HCT116 (cell line): ENCODE results near the gene SLC44A5. TPM values are rescaled to one million over a fixed set of nuclear protein-coding genes. Genes with fewer than 3 reads are reported as not detected.

Experiments
- ATAC-seq: fragments of 200-7000 bp; cut with Tn5 transposase; 2 replicates; pipeline ENCODE4 v1.9.1; 2020; ENCODE audit warnings: mild to moderate bottlenecking, moderate library complexity
- BruUV-seq: library from RNA; stranded (reverse); fragments of 400-500 nt; replicated peaks from 2 replicates; lab custom pipeline; 2021; lab: Mats Ljungman, UMichigan
- CTCF ChIA-PET: fragments of 300-600 bp; sonication (Branson Sonifier 250); formaldehyde crosslinking; loops from one replicate; lab custom pipeline; 2021; ENCODE audit warnings: antibody characterized with exemption; lab: Charles Lee
- POLR2A ChIA-PET: fragments of 300-600, 350-600 bp; sonication (Branson Sonifier 250); formaldehyde crosslinking; loops from one replicate; lab custom pipeline; 2021; ENCODE audit warnings: antibody characterized with exemption; lab: Charles Lee
- RAD21 ChIA-PET, 2 experiments: fragments of 300-600 bp; sonication (Branson Sonifier 250); formaldehyde crosslinking; loops; one replicate each; lab custom pipeline; 2023; ENCODE audit warnings: low total read pairs in 2 of 2; ENCODE audit not compliant: uncharacterized antibody in 2 of 2, unreplicated experiment in 2 of 2, low non-redundant PET in 1 of 2; lab: Charles Lee
- DNase-seq: peaks from one replicate; pipeline ENCODE4 v3.0.0-alpha.2; 2010; ENCODE audit warnings: low read depth, low spot score
- H2AFZ ChIP-seq: fragments of 200-600 bp; shearing (Covaris generic), sonication (generic); 2 replicates; pipeline ENCODE4 v1.6.1; 2017; ENCODE audit warnings: low read depth, mixed run types, mixed read lengths, antibody characterized with exemption, low read length; ENCODE audit not compliant: poor library complexity, severe bottlenecking
- H3K27ac ChIP-seq: 2 replicates; pipeline ENCODE4 v1.5.1; 2012; ENCODE audit warnings: low read depth, low read length
- H3K27me3 ChIP-seq: fragments of 200-600 bp; sonication (generic); 2 replicates; pipeline ENCODE4 v1.6.1; 2016; ENCODE audit warnings: mixed run types, low read length, mixed read lengths; ENCODE audit not compliant: insufficient read depth
- H3K36me3 ChIP-seq, 2 experiments: fragments of 200-500 bp in 1 of 2; fragments of 200-600 bp in 1 of 2; sonication (Bioruptor generic) in 1 of 2; sonication (generic) in 1 of 2; 2 replicates each; pipeline versions ENCODE4 v1.5.1 to v1.6.1; 2014 to 2016; ENCODE audit warnings: low read length in 2 of 2, inconsistent platforms in 1 of 2, mixed read lengths in 1 of 2, mixed run types in 1 of 2; ENCODE audit not compliant: insufficient read depth in 2 of 2, control insufficient read depth in 1 of 2
- H3K4me1 ChIP-seq, 2 experiments: fragments of 200-600 bp in 1 of 2; sonication (generic) in 1 of 2; 2 replicates each; pipeline versions ENCODE4 v1.5.1 to v1.6.1; 2012 to 2017; ENCODE audit warnings: low read length in 2 of 2, inconsistent platforms in 1 of 2, mild to moderate bottlenecking in 1 of 2, mixed read lengths in 1 of 2, mixed run types in 1 of 2, moderate library complexity in 1 of 2; ENCODE audit not compliant: insufficient read depth in 2 of 2, control insufficient read depth in 1 of 2
- H3K4me2 ChIP-seq: fragments of 200-600 bp; sonication (generic); 2 replicates; pipeline ENCODE4 v1.6.1; 2017; ENCODE audit warnings: mixed run types, low read length, mixed read lengths
- H3K4me3 ChIP-seq, 2 experiments: fragments of 200-600 bp in 1 of 2; sonication (generic) in 1 of 2; replicated peaks in 1 of 2; 2 replicates each; pipeline ENCODE4 v1.5.1; 2011 to 2016; ENCODE audit warnings: low read length in 2 of 2, control low read depth in 1 of 2, low read depth in 1 of 2, mild to moderate bottlenecking in 1 of 2, mixed read lengths in 1 of 2, mixed run types in 1 of 2
- H3K79me2 ChIP-seq: fragments of 200-600 bp; sonication (generic); 2 replicates; pipeline ENCODE4 v1.6.1; 2017; ENCODE audit warnings: mild to moderate bottlenecking, mixed run types, low read length, moderate library complexity, mixed read lengths; ENCODE audit not compliant: insufficient read depth
- H3K9ac ChIP-seq: fragments of 200-600 bp; sonication (generic); 2 replicates; pipeline ENCODE4 v1.6.1; 2016; ENCODE audit warnings: low read length, mixed read lengths
- H3K9me2 ChIP-seq: fragments of 200-600 bp; sonication (generic), shearing (Covaris generic); 2 replicates; pipeline ENCODE4 v1.6.1; 2017; ENCODE audit warnings: mixed run types, mild to moderate bottlenecking, moderate library complexity; ENCODE audit not compliant: insufficient read depth
- H3K9me3 ChIP-seq, 2 experiments: fragments of 200-500 bp in 1 of 2; fragments of 200-600 bp in 1 of 2; sonication (Bioruptor generic) in 1 of 2; sonication (generic) in 1 of 2; 2 replicates each; pipeline ENCODE4 v1.6.1; 2014 to 2017; ENCODE audit warnings: low read length in 2 of 2, mixed read lengths in 2 of 2, inconsistent platforms in 1 of 2, low read depth in 1 of 2, mild to moderate bottlenecking in 1 of 2, mixed run types in 1 of 2, moderate library complexity in 1 of 2; ENCODE audit not compliant: control insufficient read depth in 1 of 2, insufficient read depth in 1 of 2
- H4K20me1 ChIP-seq: fragments of 200-600 bp; sonication (generic), shearing (Covaris generic); 2 replicates; pipeline ENCODE4 v1.6.1; 2017; ENCODE audit warnings: mixed run types, mild to moderate bottlenecking, moderate library complexity; ENCODE audit not compliant: insufficient read depth
- ATF3 ChIP-seq: IDR thresholded peaks from 2 replicates; pipeline ENCODE4 v1.6.1; 2012
- CBX3 ChIP-seq: IDR thresholded peaks from 2 replicates; pipeline ENCODE4 v1.6.1; 2012; ENCODE audit warnings: low read depth
- CEBPB ChIP-seq: IDR thresholded peaks from 2 replicates; pipeline ENCODE4 v1.6.1; 2012; ENCODE audit warnings: low read depth
- EGR1 ChIP-seq: IDR thresholded peaks from 2 replicates; pipeline ENCODE4 v1.6.1; 2012; ENCODE audit warnings: low read depth
- EZH2phosphoT487 ChIP-seq: fragments of 200-600 bp; IDR thresholded peaks from 2 replicates; pipeline ENCODE4 v1.6.1; 2018; ENCODE audit warnings: antibody characterized with exemption, borderline replicate concordance
- FOSL1 ChIP-seq: IDR thresholded peaks from 2 replicates; pipeline ENCODE4 v1.6.1; 2012; ENCODE audit warnings: low read depth
- JUND ChIP-seq: IDR thresholded peaks from 2 replicates; pipeline ENCODE4 v1.6.1; 2012
- MAX ChIP-seq: IDR thresholded peaks from 2 replicates; pipeline ENCODE4 v1.6.1; 2012
- POLR2A ChIP-seq: IDR thresholded peaks from 2 replicates; pipeline ENCODE4 v1.7.0; 2011; ENCODE audit warnings: borderline replicate concordance; ENCODE audit not compliant: insufficient read depth, insufficient read length; ENCODE audit errors: extremely low read depth
- POLR2AphosphoS5 ChIP-seq: IDR thresholded peaks from 2 replicates; pipeline ENCODE4 v1.6.1; 2011; ENCODE audit warnings: mild to moderate bottlenecking, low read depth, low read length, moderate library complexity
- RAD21 ChIP-seq: IDR thresholded peaks from 2 replicates; pipeline ENCODE4 v1.6.1; 2012; ENCODE audit warnings: low read depth, mild to moderate bottlenecking
- REST ChIP-seq: IDR thresholded peaks from 2 replicates; pipeline ENCODE4 v1.6.1; 2012; ENCODE audit warnings: low read depth
- SIN3A ChIP-seq: IDR thresholded peaks from 2 replicates; pipeline ENCODE4 v1.6.1; 2012; ENCODE audit warnings: low read depth
- SRF ChIP-seq: IDR thresholded peaks from 2 replicates; pipeline ENCODE4 v1.6.1; 2012; ENCODE audit warnings: low read depth
- YY1 ChIP-seq: IDR thresholded peaks from 2 replicates; pipeline ENCODE4 v1.6.1; 2011; ENCODE audit warnings: low read length, low read depth, moderate library complexity, mild to moderate bottlenecking; ENCODE audit not compliant: insufficient replicate concordance; ENCODE audit errors: extremely low read depth
- ZBTB33 ChIP-seq: IDR thresholded peaks from 2 replicates; pipeline ENCODE4 v1.6.1; 2011; ENCODE audit warnings: mild to moderate bottlenecking, low read length, moderate library complexity; ENCODE audit not compliant: insufficient replicate concordance; ENCODE audit errors: extremely low read depth
- intact Hi-C: fragments of 100-400 bp; cut with micrococcal nuclease; formaldehyde crosslinking; loops from 2 replicates; pipeline ENCODE4 v1.10.0; 2022
- total RNA-seq: library from RNA; stranded (reverse); gene quantifications from one replicate; pipeline ENCODE4 v1.2.1, GENCODE V29; 2021; ENCODE audit not compliant: unreplicated experiment

SLC44A5 gene
- total RNA-seq, 1 experiment from 2014 or later: 2.4 TPM

- TF ChIP-seq REST (no peak), ATF3 (no peak), EZH2phosphoT487 (no peak), JUND (no peak), SRF (no peak), POLR2A (no peak), SIN3A (no peak), ZBTB33 (no peak), EGR1 (no peak), CBX3 (no peak), RAD21 (no peak)
These were observed 444.1 kb downstream of the SLC44A5 start (continued) for GRCh38 chr1:75166821-75167220.

- DNase-seq (no peak), ATAC-seq (no peak)
- no peaks in the 10 kb centered on the region for H3K9me2 ChIP-seq
- POLR2A ChIA-PET: no interaction called here
- no peak overlapping the region for H3K4me2 ChIP-seq
- no TSS peak for BruUV-seq
- no peaks in the 10 kb centered on the region for H3K9me3 ChIP-seq
- no peaks in the 10 kb centered on the region for H3K36me3 ChIP-seq
- H3K4me3 ChIP-seq: no peak overlapping the region
- CTCF ChIA-PET: no interaction called here
- H4K20me1 ChIP-seq: no peaks in the 10 kb centered on the region
- H3K27me3 ChIP-seq: peaks cover 41% of the 10 kb centered on the region
- RAD21 ChIA-PET: no interaction called here
- intact Hi-C loops: no loop called here
- H3K4me1 ChIP-seq: no peaks in the 10 kb centered on the region
- no peak overlapping the region for H3K27ac ChIP-seq
- no peaks in the 10 kb centered on the region for H3K79me2 ChIP-seq
- no peak overlapping the region for H3K9ac ChIP-seq
- no peak overlapping the region for H2AFZ ChIP-seq
- TF ChIP-seq POLR2AphosphoS5 (no peak), ATF3 (no peak), YY1 (no peak), FOSL1 (no peak), CEBPB (no peak), ZBTB33 (no peak), MAX (no peak)
These were observed 445.6 kb downstream of the SLC44A5 start for GRCh38 chr1:75165264-75165663.
